ENCODE data around the gene DLL4.
"Not testable (repeated sequence)": the region's sequence is repeated elsewhere in the genome, so short reads cannot be mapped to it uniquely, and the experiment has no call there.

DLL4 gene

GRCh38 chr15:40960925-40961324 is 31.8 kb downstream of the DLL4 start:
- no peak for DNase-seq

- not testable (repeated sequence) for DNase-seq
Measured at GRCh38 chr15:40961740-40962139, 32.6 kb downstream of the DLL4 start.

GRCh38 chr15:40962317-40962716 is 33.2 kb downstream of the DLL4 start:
- not testable (repeated sequence) for DNase-seq

GRCh38 chr15:40963201-40963600 is 34.1 kb downstream of the DLL4 start:
- no peak for DNase-seq

- DNase-seq = no peak
Measured at GRCh38 chr15:40964006-40964405, 34.9 kb downstream of the DLL4 start.

GRCh38 chr15:40964634-40965033 is 35.5 kb downstream of the DLL4 start:
- DNase-seq = no peak

- no peak for DNase-seq
Measured at GRCh38 chr15:40968290-40969085, 39.3 kb downstream of the DLL4 start.

- DNase-seq = no peak
Measured at GRCh38 chr15:40969363-40969762, 40.2 kb downstream of the DLL4 start.

GRCh38 chr15:40974879-40975278 is 45.7 kb downstream of the DLL4 start:
- DNase-seq = no peak

GRCh38 chr15:40976819-40977218 is 47.7 kb downstream of the DLL4 start:
- DNase-seq = no peak

GRCh38 chr15:40978141-40978540 is 49.0 kb downstream of the DLL4 start:
- no peak for DNase-seq

- DNase-seq = no peak
Measured at GRCh38 chr15:40978562-40978961, 49.4 kb downstream of the DLL4 start.

GRCh38 chr15:40981186-40981585 is 52.0 kb downstream of the DLL4 start:
- no peak for DNase-seq

GRCh38 chr15:40982855-40983254 is 53.7 kb downstream of the DLL4 start:
- DNase-seq = no peak

GRCh38 chr15:40984406-40984805 is 55.3 kb downstream of the DLL4 start:
- no peak for DNase-seq

GRCh38 chr15:40984964-40985363 is 55.8 kb downstream of the DLL4 start:
- no peak for DNase-seq

GRCh38 chr15:40985541-40986330 is 56.6 kb downstream of the DLL4 start:
- DNase-seq = no peak

- DNase-seq = no peak
Measured at GRCh38 chr15:40986820-40987219, 57.7 kb downstream of the DLL4 start.

GRCh38 chr15:40988156-40988555 is 59.0 kb downstream of the DLL4 start:
- DNase-seq = no peak
